Right atrium auricular region (tissue), 2 donors: Measurements from ENCODE around the gene ETFA. TPM values are rescaled to one million over a fixed set of nuclear protein-coding genes. Genes with fewer than 3 reads are reported as not detected.

ENCODE experiments used
- DNase-seq: peaks from one replicate; pipeline ENCODE4 v3.0.0-alpha.2; 2019; ENCODE audit warnings: low spot score
- H3K27ac ChIP-seq, 2 donors: fragments of 200-600 bp; sonication (generic); 1 replicate in 1 of 2; 2 replicates in 1 of 2; pipeline ENCODE4 v1.5.1; 2016 to 2019
- H3K27me3 ChIP-seq, 2 donors: fragments of 200-600 bp; sonication (generic); one replicate each; pipeline versions ENCODE4 v1.5.1 to v1.6.0; 2017 to 2019
- H3K36me3 ChIP-seq: fragments of 200-600 bp; sonication (generic); one replicate; pipeline ENCODE4 v1.5.1; 2016
- H3K4me1 ChIP-seq, 2 donors: fragments of 200-600 bp; sonication (generic); one replicate each; pipeline versions ENCODE4 v1.5.1 to v1.6.0; 2017 to 2019
- H3K4me3 ChIP-seq, 2 donors: fragments of 200-600 bp; sonication (generic); 1 replicate in 1 of 2; 2 replicates in 1 of 2; pipeline ENCODE4 v1.5.1; 2017 to 2019; ENCODE audit warnings: mild to moderate bottlenecking in 1 of 2, moderate library complexity in 1 of 2
- H3K9me3 ChIP-seq, 2 donors: fragments of 200-600 bp; sonication (generic); one replicate each; pipeline ENCODE4 v1.5.1; 2019
- CTCF ChIP-seq, 2 donors: fragments of 200-600 bp; sonication (generic); IDR thresholded peaks; one replicate each; pipeline ENCODE4 v1.5.1; 2019; ENCODE audit warnings: antibody characterized with exemption in 2 of 2
- total RNA-seq, 2 donors: library from RNA; depleted of rRNA; stranded (reverse); fragments of >200 nt; gene quantifications; one replicate each; pipeline ENCODE4 v1.1.0, GENCODE V29; 2016

ETFA gene
- total RNA-seq, 2 donors from 2014 or later: 109 to 186 TPM

- no peaks in the 10 kb centered on the region for H3K9me3 ChIP-seq
- TF ChIP-seq CTCF (IDR thresholded peaks at IDR 0.05): no peak
These were observed 111.9 kb downstream of the ETFA start for GRCh38 chr15:76199106-76200082.

GRCh38 chr15:76198456-76199105, 112.7 kb downstream of the ETFA start:
- no peaks in the 10 kb centered on the region for H3K9me3 ChIP-seq
- no peaks in the 10 kb centered on the region for H3K36me3 ChIP-seq
- DNase-seq: no peak
- H3K4me3 ChIP-seq: no peak overlapping the region
- H3K27me3 ChIP-seq: no peaks in the 10 kb centered on the region
- peak overlapping the region; percentile 46 to 63 for H3K27ac ChIP-seq
- TF ChIP-seq CTCF (IDR thresholded peaks at IDR 0.05): no peak
- peaks cover 0 to 39% of the 10 kb centered on the region in 2 donors for H3K4me1 ChIP-seq

More at GRCh38 chr15:76199106-76200082, 111.9 kb downstream of the ETFA start:
- H3K4me1 ChIP-seq: peaks cover 0 to 39% of the 10 kb centered on the region in 2 donors
- no peak overlapping the region for H3K4me3 ChIP-seq
- peak overlapping the region; percentile 46 to 63 for H3K27ac ChIP-seq
- H3K27me3 ChIP-seq: no peaks in the 10 kb centered on the region
- peak; percentile 84 for DNase-seq
- H3K36me3 ChIP-seq: no peaks in the 10 kb centered on the region

GRCh38 chr15:76197703-76198455, 113.4 kb downstream of the ETFA start:
- no peaks in the 10 kb centered on the region for H3K9me3 ChIP-seq
- no peak for TF ChIP-seq CTCF (IDR thresholded peaks at IDR 0.05)
- peak overlapping the region; percentile 57 to 83 for H3K27ac ChIP-seq
- peaks cover 0 to 39% of the 10 kb centered on the region in 2 donors for H3K4me1 ChIP-seq
- no peaks in the 10 kb centered on the region for H3K27me3 ChIP-seq
- no peak for DNase-seq
- no peaks in the 10 kb centered on the region for H3K36me3 ChIP-seq
- H3K4me3 ChIP-seq: no peak overlapping the region

- no peak for TF ChIP-seq CTCF (IDR thresholded peaks at IDR 0.05)
- Histone ChIP-seq H3K36me3 (no peaks in the 10 kb centered on the region), H3K27ac (peak overlapping the region; percentile 63 to 83), H3K4me3 (no peak overlapping the region), H3K9me3 (no peaks in the 10 kb centered on the region), H3K27me3 (no peaks in the 10 kb centered on the region), H3K4me1 (peaks cover 0 to 42% of the 10 kb centered on the region in 2 donors)
- DNase-seq: no peak
These were observed 114.7 kb downstream of the ETFA start for GRCh38 chr15:76196269-76197231.
